GM18517 (cell line): ENCODE measurements around the gene PROK2.

ENCODE experiments used
- ATAC-seq: cut with Tn5 transposase; IDR thresholded peaks from one replicate; pipeline ENCODE4 v1.9.1; 2021; ENCODE audit warnings: mild to moderate bottlenecking, moderate library complexity; ENCODE audit not compliant: unreplicated experiment

PROK2 gene

GRCh38 chr3:71784914-71785531 lies at the start of gene PROK2:
Gene PROK2, minus strand, starts transcription at chr3:71785148. Its CDS starts 96 bp downstream, at chr3:71785052.
- ATAC-seq: no peak

- ATAC-seq: no peak
These were observed 46.7 kb upstream of the PROK2 start for GRCh38 chr3:71831599-71831998.

GRCh38 chr3:71825551-71826283 lies 40.8 kb upstream of the PROK2 start:
- no peak for ATAC-seq

- ATAC-seq: no peak
These were observed 36.2 kb upstream of the PROK2 start for GRCh38 chr3:71821116-71821515.

GRCh38 chr3:71817262-71817661 lies 32.3 kb upstream of the PROK2 start:
- ATAC-seq: no peak

- ATAC-seq: no peak
These were observed 31.8 kb upstream of the PROK2 start for GRCh38 chr3:71816767-71817156.

GRCh38 chr3:71815340-71816067 lies 30.6 kb upstream of the PROK2 start:
- ATAC-seq: no peak

- no peak for ATAC-seq
These were observed 28.8 kb upstream of the PROK2 start for GRCh38 chr3:71813704-71814103.

GRCh38 chr3:71813073-71813472 lies 28.1 kb upstream of the PROK2 start:
- no peak for ATAC-seq

GRCh38 chr3:71810056-71810455 lies 25.1 kb upstream of the PROK2 start:
- ATAC-seq: no peak

- ATAC-seq: no peak
These were observed 24.5 kb upstream of the PROK2 start for GRCh38 chr3:71809321-71810026.

- ATAC-seq: no peak
These were observed 21.8 kb upstream of the PROK2 start for GRCh38 chr3:71806736-71807135.

- ATAC-seq: no peak
These were observed 20.7 kb upstream of the PROK2 start for GRCh38 chr3:71805691-71806090.

- ATAC-seq: no peak
These were observed 20.3 kb upstream of the PROK2 start for GRCh38 chr3:71805199-71805598.

GRCh38 chr3:71803248-71803647 lies 18.3 kb upstream of the PROK2 start:
- no peak for ATAC-seq

- ATAC-seq: no peak
These were observed 17.0 kb upstream of the PROK2 start for GRCh38 chr3:71801986-71802385.

- ATAC-seq: no peak
These were observed 15.1 kb upstream of the PROK2 start for GRCh38 chr3:71800023-71800422.

- ATAC-seq: no peak
These were observed 12.5 kb upstream of the PROK2 start for GRCh38 chr3:71797455-71797854.

- no peak for ATAC-seq
These were observed 11.3 kb upstream of the PROK2 start for GRCh38 chr3:71796290-71796689.

GRCh38 chr3:71791634-71792033 lies 6.7 kb upstream of the PROK2 start:
- no peak for ATAC-seq

GRCh38 chr3:71789922-71790321 lies 5.0 kb upstream of the PROK2 start:
- ATAC-seq: no peak
